ENCODE data around the gene ZNF37A. TPM values are rescaled to one million over a fixed set of nuclear protein-coding genes. Genes with fewer than 3 reads are reported as not detected.

The ZNF37A gene
- total and polyA plus RNA-seq, 10 of the 15 experiments (the other 5 are each of a cell fraction or from before 2014, with no cell fraction given): 3.3 to 24.2 (median 12.1) TPM

- Histone ChIP-seq H4K20me1 (ENCODE audit: control insufficient read depth, insufficient read depth) (no peaks in the 10 kb centered on the region), H3K27ac (ENCODE audit: control insufficient read depth, insufficient read depth) (peak overlapping the region; percentile 52; the same call in 1 of the 2 replicates), H3K9me3 (replicated peaks; ENCODE audit: control insufficient read depth, insufficient read depth, low read length) (no peaks in the 10 kb centered on the region; the same call in none of the 3 replicates), H3K4me2 (ENCODE audit: control insufficient read depth, insufficient read depth) (peak overlapping the region; percentile 95), H3K27me3 (replicated peaks in 1 of 2; ENCODE audit: control insufficient read depth in 2 of 2, insufficient read depth in 2 of 2, low read length in 1 of 2) (no peaks in the 10 kb centered on the region), H2AFZ (ENCODE audit: control insufficient read depth, low read depth, low read length) (peak overlapping the region; percentile 98), H3K9ac (ENCODE audit: control insufficient read depth, insufficient read depth, low read length) (peak overlapping the region; percentile 60), H3K79me2 (ENCODE audit: control insufficient read depth, insufficient read depth, low read length) (peaks cover 12% of the 10 kb centered on the region), H3K36me3 (ENCODE audit: control insufficient read depth in 2 of 2, insufficient read depth in 2 of 2, low read length in 1 of 2) (peaks cover 0 to 16% of the 10 kb centered on the region in 2 experiments; a peak in 2 of 4 replicates), H3K4me1 (ENCODE audit: control insufficient read depth, insufficient read depth, low read length) (peaks cover 9% of the 10 kb centered on the region; the same call in 1 of the 2 replicates), H3K4me3 (peak overlapping the region; percentile 79)
- in situ Hi-C loops (cut with MboI): no loop called here
- TF ChIP-seq, protein P1, sequence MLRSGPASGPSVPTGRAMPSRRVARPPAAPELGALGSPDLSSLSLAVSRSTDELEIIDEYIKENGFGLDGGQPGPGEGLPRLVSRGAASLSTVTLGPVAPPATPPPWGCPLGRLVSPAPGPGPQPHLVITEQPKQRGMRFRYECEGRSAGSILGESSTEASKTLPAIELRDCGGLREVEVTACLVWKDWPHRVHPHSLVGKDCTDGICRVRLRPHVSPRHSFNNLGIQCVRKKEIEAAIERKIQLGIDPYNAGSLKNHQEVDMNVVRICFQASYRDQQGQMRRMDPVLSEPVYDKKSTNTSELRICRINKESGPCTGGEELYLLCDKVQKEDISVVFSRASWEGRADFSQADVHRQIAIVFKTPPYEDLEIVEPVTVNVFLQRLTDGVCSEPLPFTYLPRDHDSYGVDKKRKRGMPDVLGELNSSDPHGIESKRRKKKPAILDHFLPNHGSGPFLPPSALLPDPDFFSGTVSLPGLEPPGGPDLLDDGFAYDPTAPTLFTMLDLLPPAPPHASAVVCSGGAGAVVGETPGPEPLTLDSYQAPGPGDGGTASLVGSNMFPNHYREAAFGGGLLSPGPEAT (IDR thresholded peaks at IDR 0.05; ENCODE audit: low read depth): 0 out of 2 replicates have a peak, but pooled peaks have one; percentile 21
- peak; percentile 63 for TF ChIP-seq SPI1 (IDR thresholded peaks at IDR 0.05; ENCODE audit: borderline replicate concordance, insufficient read depth, low read depth, low read length)
- TF ChIP-seq, protein P2, sequence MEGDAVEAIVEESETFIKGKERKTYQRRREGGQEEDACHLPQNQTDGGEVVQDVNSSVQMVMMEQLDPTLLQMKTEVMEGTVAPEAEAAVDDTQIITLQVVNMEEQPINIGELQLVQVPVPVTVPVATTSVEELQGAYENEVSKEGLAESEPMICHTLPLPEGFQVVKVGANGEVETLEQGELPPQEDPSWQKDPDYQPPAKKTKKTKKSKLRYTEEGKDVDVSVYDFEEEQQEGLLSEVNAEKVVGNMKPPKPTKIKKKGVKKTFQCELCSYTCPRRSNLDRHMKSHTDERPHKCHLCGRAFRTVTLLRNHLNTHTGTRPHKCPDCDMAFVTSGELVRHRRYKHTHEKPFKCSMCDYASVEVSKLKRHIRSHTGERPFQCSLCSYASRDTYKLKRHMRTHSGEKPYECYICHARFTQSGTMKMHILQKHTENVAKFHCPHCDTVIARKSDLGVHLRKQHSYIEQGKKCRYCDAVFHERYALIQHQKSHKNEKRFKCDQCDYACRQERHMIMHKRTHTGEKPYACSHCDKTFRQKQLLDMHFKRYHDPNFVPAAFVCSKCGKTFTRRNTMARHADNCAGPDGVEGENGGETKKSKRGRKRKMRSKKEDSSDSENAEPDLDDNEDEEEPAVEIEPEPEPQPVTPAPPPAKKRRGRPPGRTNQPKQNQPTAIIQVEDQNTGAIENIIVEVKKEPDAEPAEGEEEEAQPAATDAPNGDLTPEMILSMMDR (IDR thresholded peaks at IDR 0.05 in 2 of 3, conservative IDR thresholded peaks at IDR 0.05 in 1 of 3; ENCODE audit: control insufficient read depth in 2 of 3, extremely low read depth in 1 of 3, insufficient read depth in 1 of 3, low read depth in 3 of 3, low read length in 3 of 3): no peak
- TF ChIP-seq ASH2L (IDR thresholded peaks at IDR 0.05; ENCODE audit: borderline replicate concordance, low read depth): no peak; the same call in 1 of the 2 replicates
- no peak for TF ChIP-seq PAX5 (IDR thresholded peaks at IDR 0.05; ENCODE audit: borderline replicate concordance, low read depth, low read length)
- TF ChIP-seq NRF1 (conservative IDR thresholded peaks at IDR 0.05; ENCODE audit: low read depth, low read length): no peak
- TF ChIP-seq USF1 (IDR thresholded peaks at IDR 0.05; ENCODE audit: borderline replicate concordance, extremely low read length, insufficient read depth, low read depth, low read length): no peak
- no peak for TF ChIP-seq SMAD5 (IDR thresholded peaks at IDR 0.05; ENCODE audit: low read depth)
- no peak for TF ChIP-seq CREB1 (IDR thresholded peaks at IDR 0.05; ENCODE audit: low read depth)
- TF ChIP-seq, protein P3, sequence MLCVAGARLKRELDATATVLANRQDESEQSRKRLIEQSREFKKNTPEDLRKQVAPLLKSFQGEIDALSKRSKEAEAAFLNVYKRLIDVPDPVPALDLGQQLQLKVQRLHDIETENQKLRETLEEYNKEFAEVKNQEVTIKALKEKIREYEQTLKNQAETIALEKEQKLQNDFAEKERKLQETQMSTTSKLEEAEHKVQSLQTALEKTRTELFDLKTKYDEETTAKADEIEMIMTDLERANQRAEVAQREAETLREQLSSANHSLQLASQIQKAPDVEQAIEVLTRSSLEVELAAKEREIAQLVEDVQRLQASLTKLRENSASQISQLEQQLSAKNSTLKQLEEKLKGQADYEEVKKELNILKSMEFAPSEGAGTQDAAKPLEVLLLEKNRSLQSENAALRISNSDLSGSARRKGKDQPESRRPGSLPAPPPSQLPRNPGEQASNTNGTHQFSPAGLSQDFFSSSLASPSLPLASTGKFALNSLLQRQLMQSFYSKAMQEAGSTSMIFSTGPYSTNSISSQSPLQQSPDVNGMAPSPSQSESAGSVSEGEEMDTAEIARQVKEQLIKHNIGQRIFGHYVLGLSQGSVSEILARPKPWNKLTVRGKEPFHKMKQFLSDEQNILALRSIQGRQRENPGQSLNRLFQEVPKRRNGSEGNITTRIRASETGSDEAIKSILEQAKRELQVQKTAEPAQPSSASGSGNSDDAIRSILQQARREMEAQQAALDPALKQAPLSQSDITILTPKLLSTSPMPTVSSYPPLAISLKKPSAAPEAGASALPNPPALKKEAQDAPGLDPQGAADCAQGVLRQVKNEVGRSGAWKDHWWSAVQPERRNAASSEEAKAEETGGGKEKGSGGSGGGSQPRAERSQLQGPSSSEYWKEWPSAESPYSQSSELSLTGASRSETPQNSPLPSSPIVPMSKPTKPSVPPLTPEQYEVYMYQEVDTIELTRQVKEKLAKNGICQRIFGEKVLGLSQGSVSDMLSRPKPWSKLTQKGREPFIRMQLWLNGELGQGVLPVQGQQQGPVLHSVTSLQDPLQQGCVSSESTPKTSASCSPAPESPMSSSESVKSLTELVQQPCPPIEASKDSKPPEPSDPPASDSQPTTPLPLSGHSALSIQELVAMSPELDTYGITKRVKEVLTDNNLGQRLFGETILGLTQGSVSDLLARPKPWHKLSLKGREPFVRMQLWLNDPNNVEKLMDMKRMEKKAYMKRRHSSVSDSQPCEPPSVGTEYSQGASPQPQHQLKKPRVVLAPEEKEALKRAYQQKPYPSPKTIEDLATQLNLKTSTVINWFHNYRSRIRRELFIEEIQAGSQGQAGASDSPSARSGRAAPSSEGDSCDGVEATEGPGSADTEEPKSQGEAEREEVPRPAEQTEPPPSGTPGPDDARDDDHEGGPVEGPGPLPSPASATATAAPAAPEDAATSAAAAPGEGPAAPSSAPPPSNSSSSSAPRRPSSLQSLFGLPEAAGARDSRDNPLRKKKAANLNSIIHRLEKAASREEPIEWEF (IDR thresholded peaks at IDR 0.05; ENCODE audit: insufficient replicate concordance, low read depth, low read length): no peak
- intact Hi-C loops (cut with micrococcal nuclease; ENCODE audit: unreplicated experiment): loop anchor here (1.0 to 5.0 kb wide), 4 partner anchors 66 to 236 kb away; partner anchors contain the start of genes ZNF248 and ZNF25
- FAIRE-seq (no peak), DNase-seq (ENCODE audit: low read depth, low spot score) (no peak), ATAC-seq (peak; percentile 13)
- WGBS (ENCODE audit: insufficient coverage, insufficient replicate concordance, low lambda C conversion rate, missing lambda C conversion rate): 11% methylated on average over 16 of the region's 16 CpGs
- RAD21 ChIA-PET (ENCODE audit: unreplicated experiment): interaction anchor here (1.0 to 2.0 kb wide), 5 partner anchors 68 to 118 kb away, joined by 3 to 9 read pairs (median 8); partner anchors contain the start of genes ZNF25 and ZNF33A
- SMC1A ChIA-PET (ENCODE audit: uncharacterized antibody, unreplicated experiment): interaction anchor here (1.2 to 2.1 kb wide), 4 partner anchors 46 to 235 kb away, joined by 3 to 6 read pairs (median 5); partner anchors contain the start of gene ZNF25
- no TSS peak for BruUV-seq (replicated peaks)
- POLR2A ChIA-PET: interaction anchor here (1.3 kb wide), 1 partner anchor 117 kb away, joined by 3 read pairs; the partner anchor contains the start of gene ZNF25
- CTCF ChIA-PET: interaction anchor here (1.3 to 1.8 kb wide), 3 partner anchors 83 to 119 kb away, joined by 3 to 8 read pairs (median 4); partner anchors contain the start of genes ZNF25 and ZNF33A
Measured at GRCh38 chr10:38093816-38094157, 350 bp upstream of the ZNF37A start.

Measured in GM12878 (cell line).